A673 (cell line): Measurements from ENCODE around the gene INAFM1.

ENCODE experiments used
- EZH2 ChIP-seq: fragments of 200-600 bp; sonication (generic); IDR thresholded peaks from 2 replicates; pipeline ENCODE4 v1.6.1; 2017; ENCODE audit warnings: borderline replicate concordance, low read depth, mild to moderate bottlenecking, mixed read lengths, antibody characterized with exemption, low read length; ENCODE audit not compliant: poor library complexity, severe bottlenecking
- TF ChIP-seq, protein P1 (sequence below): fragments of 300-800, 200-600 bp; sonication (generic); conservative IDR thresholded peaks from 2 replicates; pipeline ENCODE4 v1.5.1; 2017; ENCODE audit warnings: low read depth, mild to moderate bottlenecking, antibody characterized with exemption, low read length, moderate library complexity, mixed read lengths

DNA sequence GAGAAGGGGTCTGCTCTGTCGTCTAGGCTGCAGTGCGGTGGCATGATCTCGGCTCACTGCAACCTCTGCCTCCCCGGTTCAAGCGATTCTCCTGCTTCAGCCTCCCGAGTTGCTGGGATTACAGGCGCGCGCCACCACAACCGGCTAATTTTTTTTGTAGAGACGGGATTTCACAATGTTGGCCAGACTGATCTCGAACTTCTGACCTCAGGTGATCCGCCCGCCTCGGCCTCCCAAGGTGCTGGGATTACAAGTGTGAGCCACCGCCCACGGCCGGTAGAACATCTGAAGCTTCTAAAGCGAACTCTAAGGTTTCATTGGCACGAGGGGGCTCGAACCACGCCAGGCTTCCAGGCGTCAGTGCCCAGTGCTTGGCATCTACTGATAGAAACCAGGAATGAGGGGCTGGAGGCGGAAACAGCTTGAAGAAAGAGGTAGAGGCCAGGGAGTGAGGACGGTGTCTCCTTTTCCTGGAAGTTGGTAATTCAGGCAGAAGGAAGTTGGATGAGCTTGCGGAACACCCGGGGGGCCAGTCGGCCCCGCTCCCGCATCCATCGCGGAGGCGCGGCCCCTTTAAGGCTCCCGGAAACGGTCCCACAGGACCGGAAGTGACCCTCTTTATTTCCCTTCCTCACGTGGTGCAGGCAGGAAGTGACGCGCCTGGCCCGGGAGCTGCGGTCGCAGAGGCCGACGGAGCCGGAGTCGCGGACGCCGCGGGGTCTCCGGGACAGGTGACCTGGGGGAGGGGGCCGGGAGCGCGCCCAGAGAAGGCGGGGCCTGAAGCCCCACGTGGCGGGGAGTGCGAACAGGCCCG is 18.6 kb upstream of the INAFM1 start, which contains the start of gene CCDC9:
- TF ChIP-seq EZH2, result no peak
- TF ChIP-seq, protein P1, sequence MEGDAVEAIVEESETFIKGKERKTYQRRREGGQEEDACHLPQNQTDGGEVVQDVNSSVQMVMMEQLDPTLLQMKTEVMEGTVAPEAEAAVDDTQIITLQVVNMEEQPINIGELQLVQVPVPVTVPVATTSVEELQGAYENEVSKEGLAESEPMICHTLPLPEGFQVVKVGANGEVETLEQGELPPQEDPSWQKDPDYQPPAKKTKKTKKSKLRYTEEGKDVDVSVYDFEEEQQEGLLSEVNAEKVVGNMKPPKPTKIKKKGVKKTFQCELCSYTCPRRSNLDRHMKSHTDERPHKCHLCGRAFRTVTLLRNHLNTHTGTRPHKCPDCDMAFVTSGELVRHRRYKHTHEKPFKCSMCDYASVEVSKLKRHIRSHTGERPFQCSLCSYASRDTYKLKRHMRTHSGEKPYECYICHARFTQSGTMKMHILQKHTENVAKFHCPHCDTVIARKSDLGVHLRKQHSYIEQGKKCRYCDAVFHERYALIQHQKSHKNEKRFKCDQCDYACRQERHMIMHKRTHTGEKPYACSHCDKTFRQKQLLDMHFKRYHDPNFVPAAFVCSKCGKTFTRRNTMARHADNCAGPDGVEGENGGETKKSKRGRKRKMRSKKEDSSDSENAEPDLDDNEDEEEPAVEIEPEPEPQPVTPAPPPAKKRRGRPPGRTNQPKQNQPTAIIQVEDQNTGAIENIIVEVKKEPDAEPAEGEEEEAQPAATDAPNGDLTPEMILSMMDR, result no peak
